EL (cell line): ENCODE results near the gene SAE1.

Experiments
- DNase-seq: peaks from one replicate; pipeline ENCODE4 v3.0.0-alpha.2; 2016

The SAE1 gene

GRCh38 chr19:47132194-47132852, 1.7 kb downstream of the SAE1 start:
- DNase-seq: no peak

- DNase-seq: no peak
These were observed 2.4 kb downstream of the SAE1 start for GRCh38 chr19:47133021-47133471.

- DNase-seq: no peak
These were observed 3.9 kb downstream of the SAE1 start for GRCh38 chr19:47134545-47134944.

GRCh38 chr19:47135156-47135555, 4.5 kb downstream of the SAE1 start:
- DNase-seq: no peak

- peak; percentile 76 for DNase-seq
These were observed 10.6 kb downstream of the SAE1 start for GRCh38 chr19:47141252-47141651.

- DNase-seq: no peak
These were observed 11.1 kb downstream of the SAE1 start for GRCh38 chr19:47141695-47142094.

- DNase-seq: peak; percentile 69
These were observed 12.1 kb downstream of the SAE1 start for GRCh38 chr19:47142779-47143178.

- no peak for DNase-seq
These were observed 12.9 kb downstream of the SAE1 start for GRCh38 chr19:47143322-47144073.

- no peak for DNase-seq
These were observed 14.0 kb downstream of the SAE1 start for GRCh38 chr19:47144630-47145029.

- DNase-seq: no peak
These were observed 15.2 kb downstream of the SAE1 start for GRCh38 chr19:47145639-47146486.

- DNase-seq: no peak
These were observed 16.3 kb downstream of the SAE1 start for GRCh38 chr19:47146920-47147319.

GRCh38 chr19:47151627-47152026, 21.0 kb downstream of the SAE1 start:
- no peak for DNase-seq

- DNase-seq: no peak
These were observed 21.6 kb downstream of the SAE1 start for GRCh38 chr19:47152205-47152604.

- no peak for DNase-seq
These were observed 22.0 kb downstream of the SAE1 start for GRCh38 chr19:47152632-47153031.

- no peak for DNase-seq
These were observed 22.6 kb downstream of the SAE1 start for GRCh38 chr19:47153266-47153665.

- no peak for DNase-seq
These were observed 24.5 kb downstream of the SAE1 start for GRCh38 chr19:47155148-47155547.

GRCh38 chr19:47156861-47157430, 26.3 kb downstream of the SAE1 start:
- DNase-seq: no peak

GRCh38 chr19:47157431-47158321, 27.0 kb downstream of the SAE1 start:
- DNase-seq: peak; percentile 80

- no peak for DNase-seq
These were observed 27.7 kb downstream of the SAE1 start for GRCh38 chr19:47158367-47158791.

- peak; percentile 27 for DNase-seq
These were observed 28.4 kb downstream of the SAE1 start for GRCh38 chr19:47158879-47159503.

GRCh38 chr19:47161876-47162489, 31.3 kb downstream of the SAE1 start:
- DNase-seq: peak; percentile 33
